Uterus (tissue), 4 donors: ENCODE measurements around the gene ORMDL3. TPM values are rescaled to one million over a fixed set of nuclear protein-coding genes. Genes with fewer than 3 reads are reported as not detected.

Source experiments
- DNase-seq, 2 donors: peaks; one replicate each; pipeline ENCODE4 v3.0.0-alpha.2; 2019 to 2020
- H3K27ac ChIP-seq, 2 donors: fragments of 200-600 bp; sonication (generic); 1 replicate in 1 of 2; 2 replicates in 1 of 2; pipeline ENCODE4 v1.5.1; 2016 to 2018
- H3K27me3 ChIP-seq, 2 donors: fragments of 200-600 bp; sonication (generic); one replicate each; pipeline ENCODE4 v1.5.1; 2018 to 2019; ENCODE audit warnings: control low read depth in 1 of 2
- H3K36me3 ChIP-seq, 2 donors: fragments of 200-600 bp; sonication (generic); one replicate each; pipeline ENCODE4 v1.5.1; 2019; ENCODE audit warnings: control low read depth in 1 of 2
- H3K4me1 ChIP-seq, 2 donors: fragments of 200-600 bp; sonication (generic); one replicate each; pipeline ENCODE4 v1.5.1; 2018 to 2019; ENCODE audit warnings: control low read depth in 1 of 2
- H3K4me3 ChIP-seq, 2 donors: fragments of 200-600 bp; sonication (generic); 1 replicate in 1 of 2; 2 replicates in 1 of 2; pipeline ENCODE4 v1.5.1; 2018 to 2019; ENCODE audit warnings: mild to moderate bottlenecking in 1 of 2
- H3K9me3 ChIP-seq, 2 donors: fragments of 200-600 bp; sonication (generic); one replicate each; pipeline ENCODE4 v1.5.1; 2019; ENCODE audit warnings: control low read depth in 1 of 2
- POLR2A ChIP-seq, 2 donors: fragments of 450-650 bp; IDR thresholded peaks; one replicate each; pipeline ENCODE4 v1.6.1; 2016; ENCODE audit warnings: antibody characterized with exemption in 2 of 2, mild to moderate bottlenecking in 1 of 2, moderate library complexity in 1 of 2
- intact Hi-C: fragments of 100-400 bp; cut with DNase I; formaldehyde crosslinking; loops from one replicate; pipeline ENCODE4 v1.15.1; 2023; ENCODE audit warnings: low total_unique reads
- total RNA-seq, 4 donors: library from RNA; depleted of rRNA in 3 of 4; stranded (reverse); fragments of >200 nt in 3 of 4; gene quantifications; one replicate each; pipeline versions ENCODE4 v1.1.0 to v1.2.4, GENCODE V29; 2014 to 2023
- TF ChIP-seq, protein P1 (sequence below), 4 experiments: fragments of 200-600 bp in 2 of 4; fragments of 450-650 bp in 2 of 4; sonication (generic) in 2 of 4; IDR thresholded peaks; one replicate each; pipeline ENCODE4 v1.5.1; 2016 to 2019; ENCODE audit warnings: antibody characterized with exemption in 4 of 4, mild to moderate bottlenecking in 2 of 4, moderate library complexity in 1 of 4
- donor health status: DM: yes; HTN: yes; CAD: no.

ORMDL3 gene, protein sequence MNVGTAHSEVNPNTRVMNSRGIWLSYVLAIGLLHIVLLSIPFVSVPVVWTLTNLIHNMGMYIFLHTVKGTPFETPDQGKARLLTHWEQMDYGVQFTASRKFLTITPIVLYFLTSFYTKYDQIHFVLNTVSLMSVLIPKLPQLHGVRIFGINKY
- 10 to 100 TPM; 15.9 to 71.5 (median 42.9) TPM for total RNA-seq

DNA sequence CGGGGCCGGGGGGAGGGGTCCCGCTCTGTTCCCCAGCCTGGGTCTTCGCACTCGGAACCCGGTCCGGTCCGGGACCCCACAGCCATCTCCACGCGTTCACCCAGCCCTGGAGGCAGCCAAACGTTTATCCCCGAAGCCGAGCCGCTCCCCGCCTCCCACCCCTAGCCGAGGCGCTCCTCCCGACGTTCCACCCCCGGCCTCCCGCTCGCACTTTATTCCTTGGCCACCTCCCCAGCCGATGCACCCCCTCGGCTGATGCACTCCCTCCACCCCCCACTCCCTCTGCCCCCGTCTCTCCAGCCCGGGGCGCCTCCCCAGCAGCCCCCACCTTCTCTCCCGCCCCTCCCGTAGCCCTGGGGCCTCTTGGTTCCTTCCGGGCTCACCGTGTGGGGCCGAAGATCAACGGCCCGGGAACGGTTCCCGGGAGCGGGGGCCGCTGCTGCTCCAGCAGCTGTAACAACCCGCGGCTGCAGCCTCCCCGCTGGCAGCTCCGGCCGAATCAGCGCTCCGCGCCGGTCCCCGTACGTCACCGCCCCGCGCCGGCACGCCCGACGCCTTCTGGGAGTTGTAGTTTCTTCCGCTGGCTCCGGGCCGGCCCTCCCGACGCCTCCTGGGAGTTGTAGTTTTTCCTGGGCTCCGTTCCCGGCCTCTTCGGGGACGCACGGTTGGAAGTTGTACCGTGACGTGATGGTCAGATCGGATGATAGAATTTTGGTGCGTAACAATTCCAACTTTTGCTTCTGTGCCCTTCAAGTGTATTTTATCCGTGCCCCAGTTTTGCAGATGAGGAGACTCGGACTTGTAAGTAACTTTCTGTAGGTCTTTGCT is at the start of gene ORMDL3, which contains the start of gene LRRC3C:
TSS of gene ORMDL3 (minus strand) at position 501 of the 828 bp plus-strand sequence. CDS start 3,398 bp downstream, outside the sequence.
TSS of gene LRRC3C (plus strand) at position 632 of the 828 bp plus-strand sequence. CDS start 13,792 bp downstream, outside the sequence.
- TF ChIP-seq, protein P1, sequence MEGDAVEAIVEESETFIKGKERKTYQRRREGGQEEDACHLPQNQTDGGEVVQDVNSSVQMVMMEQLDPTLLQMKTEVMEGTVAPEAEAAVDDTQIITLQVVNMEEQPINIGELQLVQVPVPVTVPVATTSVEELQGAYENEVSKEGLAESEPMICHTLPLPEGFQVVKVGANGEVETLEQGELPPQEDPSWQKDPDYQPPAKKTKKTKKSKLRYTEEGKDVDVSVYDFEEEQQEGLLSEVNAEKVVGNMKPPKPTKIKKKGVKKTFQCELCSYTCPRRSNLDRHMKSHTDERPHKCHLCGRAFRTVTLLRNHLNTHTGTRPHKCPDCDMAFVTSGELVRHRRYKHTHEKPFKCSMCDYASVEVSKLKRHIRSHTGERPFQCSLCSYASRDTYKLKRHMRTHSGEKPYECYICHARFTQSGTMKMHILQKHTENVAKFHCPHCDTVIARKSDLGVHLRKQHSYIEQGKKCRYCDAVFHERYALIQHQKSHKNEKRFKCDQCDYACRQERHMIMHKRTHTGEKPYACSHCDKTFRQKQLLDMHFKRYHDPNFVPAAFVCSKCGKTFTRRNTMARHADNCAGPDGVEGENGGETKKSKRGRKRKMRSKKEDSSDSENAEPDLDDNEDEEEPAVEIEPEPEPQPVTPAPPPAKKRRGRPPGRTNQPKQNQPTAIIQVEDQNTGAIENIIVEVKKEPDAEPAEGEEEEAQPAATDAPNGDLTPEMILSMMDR (IDR thresholded peaks at IDR 0.05), result peak in 2 of 4 experiments; percentile 6 to 54
- TF ChIP-seq POLR2A (IDR thresholded peaks at IDR 0.05), result peak; percentile 73 to 84
- Histone ChIP-seq H3K36me3 (no peaks in the 10 kb centered on the region), H3K27ac (peak within 1 kb of the TSS; percentile 88 to 93), H3K27me3 (no peaks in the 10 kb centered on the region), H3K4me3 (peak within 1 kb of the TSS; percentile 75 to 76), H3K9me3 (no peaks in the 10 kb centered on the region), H3K4me1 (peaks cover 7 to 13% of the 10 kb centered on the region in 2 donors)
- intact Hi-C loops, result no loop called here
- DNase-seq, result peak; percentile 94 to 97

DNA sequence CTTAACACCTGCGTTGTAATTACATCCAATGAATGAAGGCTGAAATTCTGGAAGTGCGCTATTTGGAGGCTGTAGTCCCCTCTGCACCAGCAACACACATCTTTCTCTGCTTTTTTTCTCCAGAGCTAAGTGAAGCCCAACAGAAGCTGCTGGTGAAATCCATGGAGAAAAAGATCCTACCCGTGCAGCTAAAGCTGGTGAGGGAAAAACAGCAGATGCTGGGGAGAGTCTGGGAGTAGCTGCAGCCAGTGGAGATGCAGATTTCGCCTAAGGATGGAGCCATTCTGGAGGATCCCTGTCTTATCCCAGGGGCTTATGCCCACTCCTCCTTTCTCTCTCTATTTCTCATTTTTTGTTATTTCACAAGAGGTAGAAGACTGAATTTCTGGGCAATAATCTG is 48.4 kb upstream of the ORMDL3 start:
- Histone ChIP-seq H3K27ac (no peak overlapping the region), H3K4me3 (no peak overlapping the region), H3K4me1 (peaks cover 0 to 5% of the 10 kb centered on the region in 2 donors), H3K27me3 (no peaks in the 10 kb centered on the region), H3K9me3 (no peaks in the 10 kb centered on the region), H3K36me3 (no peaks in the 10 kb centered on the region)
- no peak for DNase-seq
- intact Hi-C loops, result no loop called here
- no peak for TF ChIP-seq POLR2A (IDR thresholded peaks at IDR 0.05)
- TF ChIP-seq, protein P1 (IDR thresholded peaks at IDR 0.05), result no peak

DNA sequence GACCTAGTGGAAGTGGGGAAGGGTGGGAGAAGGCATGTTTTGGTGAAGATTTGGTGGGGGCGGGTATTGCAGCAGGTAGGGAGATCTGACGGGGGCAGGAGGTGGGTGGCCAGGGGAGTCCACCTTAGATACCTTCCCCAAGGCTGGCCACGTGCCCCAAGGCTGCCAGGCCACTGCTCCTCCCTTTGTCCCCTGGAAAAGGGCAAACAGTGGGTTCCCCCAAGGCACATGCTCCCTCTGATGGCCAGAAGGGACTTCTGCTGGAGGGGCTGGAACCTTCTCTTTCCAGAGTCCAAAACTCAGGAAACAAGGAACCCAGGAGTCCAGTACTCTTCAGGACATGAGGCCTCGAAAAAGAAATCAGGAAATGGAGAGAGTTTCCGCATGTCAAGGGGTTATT is 47.0 kb upstream of the ORMDL3 start:
- no peak overlapping the region for H3K4me3 ChIP-seq
- no peaks in the 10 kb centered on the region for H3K9me3 ChIP-seq
- no peak for DNase-seq
- no peaks in the 10 kb centered on the region for H3K27me3 ChIP-seq
- H3K4me1 ChIP-seq, result peaks cover 0 to 5% of the 10 kb centered on the region in 2 donors
- TF ChIP-seq, protein P1 (IDR thresholded peaks at IDR 0.05), result no peak
- TF ChIP-seq POLR2A (IDR thresholded peaks at IDR 0.05), result no peak
- intact Hi-C loops, result no loop called here
- no peak overlapping the region for H3K27ac ChIP-seq
- no peaks in the 10 kb centered on the region for H3K36me3 ChIP-seq

DNA sequence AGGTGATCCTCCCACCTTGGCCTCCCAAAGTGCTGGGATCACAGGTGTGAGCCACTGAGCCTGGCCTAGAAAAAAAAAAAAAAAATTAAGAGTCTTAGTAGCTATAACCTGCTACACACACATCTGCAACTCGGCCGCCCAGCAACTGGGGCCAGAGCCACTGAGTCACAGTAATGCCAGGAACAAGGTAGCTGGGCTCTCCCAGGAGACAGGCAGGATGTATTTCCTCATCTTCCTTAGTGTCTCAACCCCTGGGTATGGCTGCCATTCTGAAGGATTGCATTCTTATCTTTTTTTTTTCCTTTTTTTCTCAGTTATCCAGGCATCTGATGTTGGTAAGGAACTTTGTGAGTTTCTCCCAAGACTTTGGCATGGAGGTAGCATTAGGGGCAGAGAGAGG is 46.1 kb upstream of the ORMDL3 start:
- H3K27ac ChIP-seq, result no peak overlapping the region
- H3K27me3 ChIP-seq, result no peaks in the 10 kb centered on the region
- intact Hi-C loops, result no loop called here
- no peaks in the 10 kb centered on the region for H3K36me3 ChIP-seq
- H3K4me3 ChIP-seq, result no peak overlapping the region
- no peaks in the 10 kb centered on the region for H3K9me3 ChIP-seq
- peaks cover 0 to 2% of the 10 kb centered on the region in 2 donors for H3K4me1 ChIP-seq
- TF ChIP-seq POLR2A (IDR thresholded peaks at IDR 0.05), result no peak
- TF ChIP-seq, protein P1 (IDR thresholded peaks at IDR 0.05), result no peak
- DNase-seq, result no peak

DNA sequence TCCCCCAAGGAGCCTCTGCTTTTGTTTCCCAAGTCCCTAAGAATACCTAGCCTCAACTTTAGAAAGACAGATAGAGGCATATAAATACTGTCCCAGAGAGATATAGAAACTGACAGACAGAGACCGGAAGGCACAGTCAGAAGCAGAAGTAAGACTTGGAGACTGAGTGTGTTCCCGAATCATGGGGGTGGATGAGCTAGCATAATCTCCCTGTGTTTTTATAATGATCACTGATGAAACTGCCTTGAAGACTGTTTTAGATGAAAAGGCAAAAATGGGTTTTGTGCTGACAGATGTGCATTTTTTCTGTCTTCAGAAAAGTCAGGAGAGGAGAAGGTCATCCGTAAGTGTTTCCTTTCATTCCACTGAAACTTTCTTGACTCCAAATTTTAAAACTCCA is 44.9 kb upstream of the ORMDL3 start:
- TF ChIP-seq POLR2A (IDR thresholded peaks at IDR 0.05), result no peak
- TF ChIP-seq, protein P1 (IDR thresholded peaks at IDR 0.05), result no peak
- Histone ChIP-seq H3K9me3 (no peaks in the 10 kb centered on the region), H3K4me3 (no peak overlapping the region), H3K27me3 (no peaks in the 10 kb centered on the region), H3K27ac (peak overlapping the region; percentile 20 to 64), H3K4me1 (no peaks in the 10 kb centered on the region), H3K36me3 (no peaks in the 10 kb centered on the region)
- DNase-seq, result no peak
- intact Hi-C loops, result no loop called here
